Panc1 (cell line): ENCODE data around the gene OTUD7B.

ENCODE experiments used
- CTCF ChIP-seq: fragments of 450-650 bp; IDR thresholded peaks from 2 replicates; pipeline ENCODE4 v1.5.1; 2017; ENCODE audit warnings: mild to moderate bottlenecking
- POLR2AphosphoS5 ChIP-seq: IDR thresholded peaks from 2 replicates; pipeline ENCODE4 v1.6.1; 2012; ENCODE audit warnings: mild to moderate bottlenecking, low read depth, low read length, moderate library complexity
- REST ChIP-seq, 2 experiments: IDR thresholded peaks; 2 replicates each; pipeline ENCODE4 v1.6.1; 2011 to 2012; ENCODE audit warnings: low read depth in 2 of 2, control low read depth in 1 of 2, low read length in 1 of 2, mild to moderate bottlenecking in 1 of 2, moderate library complexity in 1 of 2; ENCODE audit not compliant: insufficient read depth in 1 of 2
- TCF7L2 ChIP-seq: IDR thresholded peaks from 2 replicates; pipeline ENCODE4 v1.6.1; 2011; ENCODE audit warnings: mild to moderate bottlenecking, low read depth, low read length, inconsistent platforms

GRCh38 chr1:149936992-149937705 lies 73.4 kb downstream of the OTUD7B start:
- TF ChIP-seq POLR2AphosphoS5, result no peak; the same call in 1 of the 2 replicates
- no peak for TF ChIP-seq REST (IDR thresholded peaks at IDR 0.05; ENCODE audit: insufficient read depth in 1 of 2, low read depth in 2 of 2, low read length in 1 of 2)
- TF ChIP-seq CTCF, result no peak
- TF ChIP-seq TCF7L2, result no peak
